Endothelial cell of umbilical vein (primary cell): ENCODE data around the gene ARHGEF33. TPM values are rescaled to one million over a fixed set of nuclear protein-coding genes. Genes with fewer than 3 reads are reported as not detected.

Experiments used
- BruUV-seq: library from RNA; stranded (reverse); fragments of 400-500 nt; replicated peaks from 2 replicates; lab custom pipeline; 2021; lab: Mats Ljungman, UMichigan
- CTCF ChIA-PET: fragments of 300-600, 350-600 bp; sonication (Branson Sonifier 250); formaldehyde crosslinking; loops from one replicate; lab custom pipeline; 2021; ENCODE audit warnings: antibody characterized with exemption, inconsistent platforms; lab: Charles Lee
- POLR2A ChIA-PET: fragments of 300-600, 350-600 bp; sonication (Branson Sonifier 250); formaldehyde crosslinking; loops from one replicate; lab custom pipeline; 2021; ENCODE audit warnings: antibody characterized with exemption, inconsistent platforms; lab: Charles Lee
- DNase-seq: peaks from one replicate; pipeline ENCODE4 v3.0.0-alpha.2; 2011; ENCODE audit warnings: low read depth, low spot score
- FAIRE-seq: peaks from 2 replicates; lab custom pipeline; 2011; peaks lifted over from hg19 to GRCh38; lab: Jason Lieb, UNC
- H2AFZ ChIP-seq: 2 replicates; pipeline ENCODE4 v1.6.0; 2012; ENCODE audit warnings: low read depth, low read length, control low read depth, inconsistent platforms
- H3K27ac ChIP-seq: 2 replicates; pipeline ENCODE4 v1.5.1; 2011; ENCODE audit warnings: low read depth, mild to moderate bottlenecking, control low read depth, low read length, moderate library complexity; ENCODE audit not compliant: insufficient read depth
- H3K27me3 ChIP-seq, 2 experiments: 2 replicates each; pipeline versions ENCODE4 v1.6.0 to v1.6.1; 2011; ENCODE audit warnings: low read length in 2 of 2, mixed read lengths in 1 of 2; ENCODE audit not compliant: control insufficient read depth in 2 of 2, insufficient read depth in 2 of 2
- H3K36me3 ChIP-seq, 2 experiments: 2 replicates in 1 of 2; 3 replicates in 1 of 2; pipeline ENCODE4 v1.5.1; 2011; ENCODE audit warnings: low read length in 2 of 2, mild to moderate bottlenecking in 1 of 2, moderate library complexity in 1 of 2; ENCODE audit not compliant: control insufficient read depth in 2 of 2, insufficient read depth in 2 of 2; ENCODE audit errors: extremely low read depth in 1 of 2
- H3K4me1 ChIP-seq: 3 replicates; pipeline ENCODE4 v1.5.1; 2011; ENCODE audit warnings: mild to moderate bottlenecking, low read length; ENCODE audit not compliant: control insufficient read depth, insufficient read depth; ENCODE audit errors: extremely low read depth
- H3K4me2 ChIP-seq: 2 replicates; pipeline ENCODE4 v1.6.1; 2011; ENCODE audit warnings: low read length, control low read depth, mixed read lengths; ENCODE audit not compliant: insufficient read depth
- H3K4me3 ChIP-seq, 3 experiments: fragments of 200-600 bp in 1 of 3; sonication (generic), shearing (Covaris generic) in 1 of 3; replicated peaks in 1 of 3; 2 replicates each; pipeline ENCODE4 v1.5.1; 2011 to 2016; ENCODE audit warnings: control low read depth in 3 of 3, low read length in 3 of 3, mild to moderate bottlenecking in 2 of 3, inconsistent platforms in 1 of 3, low read depth in 1 of 3, moderate library complexity in 1 of 3; ENCODE audit not compliant: insufficient read depth in 1 of 3
- H3K79me2 ChIP-seq: 2 replicates; pipeline ENCODE4 v1.6.0; 2012; ENCODE audit warnings: low read length, inconsistent platforms; ENCODE audit not compliant: control insufficient read depth, insufficient read depth
- H3K9ac ChIP-seq: replicated peaks from 2 replicates; pipeline ENCODE3; 2011; ENCODE audit warnings: low read length, control low read depth; ENCODE audit not compliant: insufficient read depth; ENCODE audit errors: extremely low read depth
- H3K9me1 ChIP-seq: replicated peaks from 3 replicates; pipeline ENCODE4 v1.6.0; 2011; ENCODE audit warnings: mild to moderate bottlenecking, low read length; ENCODE audit not compliant: control insufficient read depth, insufficient read depth; ENCODE audit errors: extremely low read depth
- H3K9me3 ChIP-seq: replicated peaks from 2 replicates; pipeline ENCODE4 v1.5.1; 2012; ENCODE audit warnings: low read length, inconsistent platforms; ENCODE audit not compliant: control insufficient read depth, insufficient read depth
- H4K20me1 ChIP-seq: replicated peaks from 2 replicates; pipeline ENCODE3; 2011; ENCODE audit warnings: mild to moderate bottlenecking, low read length; ENCODE audit not compliant: control insufficient read depth, insufficient read depth; ENCODE audit errors: extremely low read depth
- EZH2 ChIP-seq: IDR thresholded peaks from 2 replicates; pipeline ENCODE4 v1.6.1; 2012; ENCODE audit warnings: borderline replicate concordance, low read depth, mild to moderate bottlenecking, moderate library complexity, low read length, inconsistent platforms; ENCODE audit not compliant: severe bottlenecking
- FOS ChIP-seq: IDR thresholded peaks from 2 replicates; pipeline ENCODE4 v1.6.1; 2011; ENCODE audit warnings: mild to moderate bottlenecking, low read length, moderate library complexity, borderline replicate concordance; ENCODE audit not compliant: insufficient read depth
- GATA2 ChIP-seq: IDR thresholded peaks from 2 replicates; pipeline ENCODE4 v1.7.0; 2011; ENCODE audit warnings: low read depth, mild to moderate bottlenecking, moderate library complexity, mixed read lengths, low read length; ENCODE audit not compliant: insufficient read length, insufficient read depth
- JUN ChIP-seq: IDR thresholded peaks from 2 replicates; pipeline ENCODE4 v1.6.1; 2011; ENCODE audit warnings: borderline replicate concordance, low read depth; ENCODE audit not compliant: insufficient read length, insufficient read depth
- MYC ChIP-seq: IDR thresholded peaks from one replicate; pipeline ENCODE4 v1.6.1; 2011; ENCODE audit warnings: mild to moderate bottlenecking, low read depth, low read length
- POLR2A ChIP-seq: IDR thresholded peaks from 2 replicates; pipeline ENCODE4 v1.6.1; 2012; ENCODE audit warnings: low read depth, mild to moderate bottlenecking, control low read depth, low read length
- POLR2AphosphoS5 ChIP-seq: IDR thresholded peaks from 2 replicates; pipeline ENCODE4 v1.6.1; 2012; ENCODE audit warnings: low read depth, mild to moderate bottlenecking, control low read depth, low read length, moderate library complexity; ENCODE audit not compliant: insufficient read depth
- dilution Hi-C: fragments of 300-500 bp; cut with MboI; formaldehyde crosslinking; loops from one replicate; pipeline ENCODE4 v1.15.0; 2019; ENCODE audit warnings: low sequenced_read_pairs; ENCODE audit not compliant: extremely low pct_ligation_motif_present
- intact Hi-C: fragments of 100-400 bp; cut with micrococcal nuclease; formaldehyde crosslinking; loops from one replicate; pipeline ENCODE4 v1.10.0; 2022
- polyA plus RNA-seq, 4 experiments: library from polyadenylated mRNA; depleted of rRNA in 3 of 4; stranded (reverse) in 3 of 4; unstranded in 1 of 4; fragments of >200 nt; gene quantifications; 2 replicates each; pipeline versions ENCODE4 v1.2.1 to v1.2.3, GENCODE V29; 2011 to 2012; ENCODE audit warnings: missing spikeins in 1 of 4
- total RNA-seq: library from RNA; stranded (reverse); gene quantifications from 2 replicates; pipeline ENCODE4 v1.2.3, GENCODE V29; 2021
- TF ChIP-seq, protein P1 (sequence below), 2 donors: IDR thresholded peaks; 1 replicate in 1 of 2; 2 replicates in 1 of 2; pipeline ENCODE4 v1.5.1; 2011; ENCODE audit warnings: low read length in 2 of 2, mild to moderate bottlenecking in 2 of 2, moderate library complexity in 2 of 2, control low read depth in 1 of 2, inconsistent platforms in 1 of 2, low read depth in 1 of 2; ENCODE audit not compliant: insufficient read depth in 1 of 2; ENCODE audit errors: extremely low read depth in 1 of 2
- TF ChIP-seq, protein P2 (sequence below): IDR thresholded peaks from 2 replicates; pipeline ENCODE4 v1.6.1; 2011; ENCODE audit not compliant: insufficient read depth, insufficient read length

Gene ARHGEF33
- total and polyA plus RNA-seq, 2 donors (not counting 3 experiments of a cell fraction or from before 2014, with no cell fraction given) = 0.15 to 0.18 TPM

DNA sequence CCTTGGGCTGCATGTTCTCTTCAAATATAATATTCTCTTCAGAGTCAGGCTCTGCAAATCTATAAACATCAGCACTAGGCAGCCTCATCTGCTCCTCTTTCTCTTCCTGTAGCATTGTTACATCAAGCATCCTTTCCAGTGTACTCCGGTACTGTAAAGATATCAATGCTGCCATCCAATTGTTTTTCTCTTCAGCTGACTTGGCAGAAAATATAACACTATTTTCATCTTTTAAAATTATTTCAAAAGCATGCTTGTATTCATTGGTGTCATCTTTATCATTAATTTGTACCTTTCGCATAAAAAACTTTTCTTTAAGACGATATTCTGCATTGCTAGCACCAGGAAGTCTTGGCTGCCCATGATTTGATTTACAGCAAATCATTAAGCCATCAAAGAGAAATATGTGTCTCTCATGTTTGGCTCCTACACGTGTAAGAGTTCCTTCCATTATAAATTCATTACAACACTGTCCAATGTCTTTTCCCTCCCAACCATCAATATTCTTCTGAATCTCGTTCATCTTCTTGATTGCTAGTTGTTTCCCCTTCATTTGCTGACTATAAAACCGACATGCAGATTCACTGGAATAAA is 133.1 kb downstream of the ARHGEF33 start:
- Histone ChIP-seq H2AFZ (no peak overlapping the region), H3K4me3 (no peak overlapping the region), H3K9me3 (no peaks in the 10 kb centered on the region), H3K27ac (no peak overlapping the region), H3K9ac (no peak overlapping the region), H3K79me2 (no peaks in the 10 kb centered on the region), H3K36me3 (peaks cover 2 to 7% of the 10 kb centered on the region in 2 experiments), H3K9me1 (no peaks in the 10 kb centered on the region), H3K4me1 (peaks cover 8% of the 10 kb centered on the region), H3K27me3 (no peaks in the 10 kb centered on the region), H3K4me2 (no peak overlapping the region), H4K20me1 (no peaks in the 10 kb centered on the region)
- dilution Hi-C loops (no loop called here), intact Hi-C loops (no loop called here)
- POLR2A ChIA-PET = no interaction called here
- FAIRE-seq (no peak), DNase-seq (no peak)
- TF ChIP-seq JUN (no peak), EZH2 (no peak), GATA2 (no peak), POLR2A (no peak), MYC (no peak), POLR2AphosphoS5 (no peak), FOS (no peak)
- TF ChIP-seq, protein P1, sequence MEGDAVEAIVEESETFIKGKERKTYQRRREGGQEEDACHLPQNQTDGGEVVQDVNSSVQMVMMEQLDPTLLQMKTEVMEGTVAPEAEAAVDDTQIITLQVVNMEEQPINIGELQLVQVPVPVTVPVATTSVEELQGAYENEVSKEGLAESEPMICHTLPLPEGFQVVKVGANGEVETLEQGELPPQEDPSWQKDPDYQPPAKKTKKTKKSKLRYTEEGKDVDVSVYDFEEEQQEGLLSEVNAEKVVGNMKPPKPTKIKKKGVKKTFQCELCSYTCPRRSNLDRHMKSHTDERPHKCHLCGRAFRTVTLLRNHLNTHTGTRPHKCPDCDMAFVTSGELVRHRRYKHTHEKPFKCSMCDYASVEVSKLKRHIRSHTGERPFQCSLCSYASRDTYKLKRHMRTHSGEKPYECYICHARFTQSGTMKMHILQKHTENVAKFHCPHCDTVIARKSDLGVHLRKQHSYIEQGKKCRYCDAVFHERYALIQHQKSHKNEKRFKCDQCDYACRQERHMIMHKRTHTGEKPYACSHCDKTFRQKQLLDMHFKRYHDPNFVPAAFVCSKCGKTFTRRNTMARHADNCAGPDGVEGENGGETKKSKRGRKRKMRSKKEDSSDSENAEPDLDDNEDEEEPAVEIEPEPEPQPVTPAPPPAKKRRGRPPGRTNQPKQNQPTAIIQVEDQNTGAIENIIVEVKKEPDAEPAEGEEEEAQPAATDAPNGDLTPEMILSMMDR (IDR thresholded peaks at IDR 0.05; ENCODE audit: extremely low read depth in 1 of 2, insufficient read depth in 1 of 2, low read depth in 1 of 2, low read length in 2 of 2) = no peak
- TF ChIP-seq, protein P2, sequence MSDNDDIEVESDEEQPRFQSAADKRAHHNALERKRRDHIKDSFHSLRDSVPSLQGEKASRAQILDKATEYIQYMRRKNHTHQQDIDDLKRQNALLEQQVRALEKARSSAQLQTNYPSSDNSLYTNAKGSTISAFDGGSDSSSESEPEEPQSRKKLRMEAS = no peak
- CTCF ChIA-PET = no interaction called here
- TSS peak; percentile 34 for BruUV-seq
